ENCODE measurements around the gene MVD. TPM values are rescaled to one million over a fixed set of nuclear protein-coding genes. Genes with fewer than 3 reads are reported as not detected.

Gene MVD
- total and polyA plus RNA-seq, 2 of the 13 experiments (the other 11 are each of a cell fraction or from before 2014, with no cell fraction given): 28.1 to 187 TPM

DNA sequence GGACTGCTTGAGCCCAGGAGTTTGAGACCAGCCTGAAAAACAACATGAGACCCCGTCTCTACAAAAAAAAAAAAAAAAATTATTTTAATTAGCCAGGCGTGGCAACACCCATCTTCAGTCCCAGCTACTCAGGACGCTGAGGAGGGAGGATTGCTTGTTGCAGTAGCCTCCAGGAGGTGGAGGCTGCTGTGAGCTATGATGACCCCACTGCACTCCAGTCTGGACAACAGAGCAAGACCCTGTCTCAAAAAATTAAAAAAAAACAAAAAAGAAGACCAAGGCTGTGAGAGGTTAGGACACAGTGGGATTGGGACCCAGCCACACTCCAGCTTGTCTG lies 24.8 kb upstream of the MVD start (continued):
- TF ChIP-seq, protein P1, sequence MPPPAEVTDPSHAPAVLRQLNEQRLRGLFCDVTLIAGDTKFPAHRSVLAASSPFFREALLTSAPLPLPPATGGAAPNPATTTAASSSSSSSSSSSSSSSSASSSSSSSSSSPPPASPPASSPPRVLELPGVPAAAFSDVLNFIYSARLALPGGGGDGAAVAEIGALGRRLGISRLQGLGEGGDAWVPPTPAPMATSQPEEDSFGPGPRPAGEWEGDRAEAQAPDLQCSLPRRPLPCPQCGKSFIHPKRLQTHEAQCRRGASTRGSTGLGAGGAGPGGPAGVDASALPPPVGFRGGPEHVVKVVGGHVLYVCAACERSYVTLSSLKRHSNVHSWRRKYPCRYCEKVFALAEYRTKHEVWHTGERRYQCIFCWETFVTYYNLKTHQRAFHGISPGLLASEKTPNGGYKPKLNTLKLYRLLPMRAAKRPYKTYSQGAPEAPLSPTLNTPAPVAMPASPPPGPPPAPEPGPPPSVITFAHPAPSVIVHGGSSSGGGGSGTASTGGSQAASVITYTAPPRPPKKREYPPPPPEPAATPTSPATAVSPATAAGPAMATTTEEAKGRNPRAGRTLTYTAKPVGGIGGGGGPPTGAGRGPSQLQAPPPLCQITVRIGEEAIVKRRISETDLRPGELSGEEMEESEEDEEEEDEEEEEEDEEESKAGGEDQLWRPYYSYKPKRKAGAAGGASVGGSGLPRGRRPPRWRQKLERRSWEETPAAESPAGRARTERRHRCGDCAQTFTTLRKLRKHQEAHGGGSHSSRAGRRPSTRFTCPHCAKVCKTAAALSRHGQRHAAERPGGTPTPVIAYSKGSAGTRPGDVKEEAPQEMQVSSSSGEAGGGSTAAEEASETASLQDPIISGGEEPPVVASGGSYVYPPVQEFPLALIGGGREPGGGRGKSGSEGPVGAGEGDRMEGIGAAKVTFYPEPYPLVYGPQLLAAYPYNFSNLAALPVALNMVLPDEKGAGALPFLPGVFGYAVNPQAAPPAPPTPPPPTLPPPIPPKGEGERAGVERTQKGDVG (CRISPR knock-in tag; IDR thresholded peaks at IDR 0.05; ENCODE audit: borderline replicate concordance): no peak
- TF ChIP-seq KLF6 (CRISPR knock-in tag; IDR thresholded peaks at IDR 0.05): no peak
- TF ChIP-seq, protein P2, sequence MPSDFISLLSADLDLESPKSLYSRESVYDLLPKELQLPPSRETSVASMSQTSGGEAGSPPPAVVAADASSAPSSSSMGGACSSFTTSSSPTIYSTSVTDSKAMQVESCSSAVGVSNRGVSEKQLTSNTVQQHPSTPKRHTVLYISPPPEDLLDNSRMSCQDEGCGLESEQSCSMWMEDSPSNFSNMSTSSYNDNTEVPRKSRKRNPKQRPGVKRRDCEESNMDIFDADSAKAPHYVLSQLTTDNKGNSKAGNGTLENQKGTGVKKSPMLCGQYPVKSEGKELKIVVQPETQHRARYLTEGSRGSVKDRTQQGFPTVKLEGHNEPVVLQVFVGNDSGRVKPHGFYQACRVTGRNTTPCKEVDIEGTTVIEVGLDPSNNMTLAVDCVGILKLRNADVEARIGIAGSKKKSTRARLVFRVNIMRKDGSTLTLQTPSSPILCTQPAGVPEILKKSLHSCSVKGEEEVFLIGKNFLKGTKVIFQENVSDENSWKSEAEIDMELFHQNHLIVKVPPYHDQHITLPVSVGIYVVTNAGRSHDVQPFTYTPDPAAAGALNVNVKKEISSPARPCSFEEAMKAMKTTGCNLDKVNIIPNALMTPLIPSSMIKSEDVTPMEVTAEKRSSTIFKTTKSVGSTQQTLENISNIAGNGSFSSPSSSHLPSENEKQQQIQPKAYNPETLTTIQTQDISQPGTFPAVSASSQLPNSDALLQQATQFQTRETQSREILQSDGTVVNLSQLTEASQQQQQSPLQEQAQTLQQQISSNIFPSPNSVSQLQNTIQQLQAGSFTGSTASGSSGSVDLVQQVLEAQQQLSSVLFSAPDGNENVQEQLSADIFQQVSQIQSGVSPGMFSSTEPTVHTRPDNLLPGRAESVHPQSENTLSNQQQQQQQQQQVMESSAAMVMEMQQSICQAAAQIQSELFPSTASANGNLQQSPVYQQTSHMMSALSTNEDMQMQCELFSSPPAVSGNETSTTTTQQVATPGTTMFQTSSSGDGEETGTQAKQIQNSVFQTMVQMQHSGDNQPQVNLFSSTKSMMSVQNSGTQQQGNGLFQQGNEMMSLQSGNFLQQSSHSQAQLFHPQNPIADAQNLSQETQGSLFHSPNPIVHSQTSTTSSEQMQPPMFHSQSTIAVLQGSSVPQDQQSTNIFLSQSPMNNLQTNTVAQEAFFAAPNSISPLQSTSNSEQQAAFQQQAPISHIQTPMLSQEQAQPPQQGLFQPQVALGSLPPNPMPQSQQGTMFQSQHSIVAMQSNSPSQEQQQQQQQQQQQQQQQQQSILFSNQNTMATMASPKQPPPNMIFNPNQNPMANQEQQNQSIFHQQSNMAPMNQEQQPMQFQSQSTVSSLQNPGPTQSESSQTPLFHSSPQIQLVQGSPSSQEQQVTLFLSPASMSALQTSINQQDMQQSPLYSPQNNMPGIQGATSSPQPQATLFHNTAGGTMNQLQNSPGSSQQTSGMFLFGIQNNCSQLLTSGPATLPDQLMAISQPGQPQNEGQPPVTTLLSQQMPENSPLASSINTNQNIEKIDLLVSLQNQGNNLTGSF (CRISPR knock-in tag; IDR thresholded peaks at IDR 0.05): no peak
- TF ChIP-seq NR1H2 (CRISPR knock-in tag; IDR thresholded peaks at IDR 0.05; ENCODE audit: borderline replicate concordance, low read depth): no peak
- TF ChIP-seq, protein P3, sequence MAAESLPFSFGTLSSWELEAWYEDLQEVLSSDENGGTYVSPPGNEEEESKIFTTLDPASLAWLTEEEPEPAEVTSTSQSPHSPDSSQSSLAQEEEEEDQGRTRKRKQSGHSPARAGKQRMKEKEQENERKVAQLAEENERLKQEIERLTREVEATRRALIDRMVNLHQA (CRISPR knock-in tag; IDR thresholded peaks at IDR 0.05): no peak
- no peak for TF ChIP-seq NCOA2 (CRISPR knock-in tag; IDR thresholded peaks at IDR 0.05)

Data from HepG2 (cell line).